H1 (cell line): ENCODE data around the gene C19orf85.

Experiments used
- ATF2 ChIP-seq: IDR thresholded peaks from 2 replicates; pipeline ENCODE4 v1.6.1; 2012; ENCODE audit warnings: low read length, inconsistent platforms
- BACH1 ChIP-seq: IDR thresholded peaks from 2 replicates; pipeline ENCODE4 v1.6.1; 2012; ENCODE audit warnings: low read length, improper control_type of control experiment
- CEBPB ChIP-seq: IDR thresholded peaks from 2 replicates; pipeline ENCODE4 v1.6.1; 2012; ENCODE audit warnings: low read depth, low read length
- CTCF ChIP-seq, 3 experiments: IDR thresholded peaks; 1 replicate in 2 of 3; 2 replicates in 1 of 3; pipeline versions ENCODE4 v1.5.1 to v1.6.1; 2011; ENCODE audit warnings: low read length in 3 of 3, mild to moderate bottlenecking in 3 of 3, inconsistent platforms in 2 of 3, low read depth in 1 of 3, moderate library complexity in 1 of 3; ENCODE audit not compliant: insufficient read depth in 1 of 3; ENCODE audit errors: control extremely low read depth in 1 of 3
- EZH2 ChIP-seq: fragments of 200-600 bp; sonication (generic); IDR thresholded peaks from 2 replicates; pipeline ENCODE4 v1.7.1; 2012; ENCODE audit warnings: low read depth, mild to moderate bottlenecking, moderate library complexity, low read length, inconsistent platforms; ENCODE audit not compliant: severe bottlenecking
- FOSL1 ChIP-seq: IDR thresholded peaks from 2 replicates; pipeline ENCODE4 v1.6.1; 2011; ENCODE audit warnings: mild to moderate bottlenecking, low read depth, low read length, moderate library complexity; ENCODE audit not compliant: insufficient read depth
- JUND ChIP-seq: IDR thresholded peaks from 2 replicates; pipeline ENCODE4 v1.6.1; 2011; ENCODE audit warnings: mild to moderate bottlenecking, improper control_type of control experiment, low read length
- KDM1A ChIP-seq: fragments of 200-600, 300-600 bp; sonication (generic); IDR thresholded peaks from 2 replicates; pipeline ENCODE4 v1.7.1; 2016; ENCODE audit warnings: mild to moderate bottlenecking, low read length, borderline replicate concordance
- KDM5A ChIP-seq: fragments of 200-600 bp; IDR thresholded peaks from 2 replicates; pipeline ENCODE4 v1.7.1; 2012; ENCODE audit warnings: mild to moderate bottlenecking, low read length, inconsistent platforms, mixed read lengths
- PHF8 ChIP-seq: fragments of 200-600 bp; sonication (generic); conservative IDR thresholded peaks from 2 replicates; pipeline ENCODE4 v1.7.1; 2012; ENCODE audit warnings: low read depth, mild to moderate bottlenecking, inconsistent platforms, low read length, moderate library complexity
- POU5F1 ChIP-seq: IDR thresholded peaks from 2 replicates; pipeline ENCODE4 v1.6.1; 2011; ENCODE audit warnings: low read depth, mild to moderate bottlenecking, low read length, moderate library complexity
- RBBP5 ChIP-seq: IDR thresholded peaks from 2 replicates; pipeline ENCODE4 v1.7.1; 2012; ENCODE audit warnings: low read depth, mild to moderate bottlenecking, inconsistent platforms, low read length, moderate library complexity, borderline replicate concordance
- TAF1 ChIP-seq: IDR thresholded peaks from 2 replicates; pipeline ENCODE4 v1.6.1; 2011; ENCODE audit warnings: mild to moderate bottlenecking, low read depth, low read length
- USF2 ChIP-seq: IDR thresholded peaks from 2 replicates; pipeline ENCODE4 v1.6.1; 2011; ENCODE audit warnings: low read length, improper control_type of control experiment

DNA sequence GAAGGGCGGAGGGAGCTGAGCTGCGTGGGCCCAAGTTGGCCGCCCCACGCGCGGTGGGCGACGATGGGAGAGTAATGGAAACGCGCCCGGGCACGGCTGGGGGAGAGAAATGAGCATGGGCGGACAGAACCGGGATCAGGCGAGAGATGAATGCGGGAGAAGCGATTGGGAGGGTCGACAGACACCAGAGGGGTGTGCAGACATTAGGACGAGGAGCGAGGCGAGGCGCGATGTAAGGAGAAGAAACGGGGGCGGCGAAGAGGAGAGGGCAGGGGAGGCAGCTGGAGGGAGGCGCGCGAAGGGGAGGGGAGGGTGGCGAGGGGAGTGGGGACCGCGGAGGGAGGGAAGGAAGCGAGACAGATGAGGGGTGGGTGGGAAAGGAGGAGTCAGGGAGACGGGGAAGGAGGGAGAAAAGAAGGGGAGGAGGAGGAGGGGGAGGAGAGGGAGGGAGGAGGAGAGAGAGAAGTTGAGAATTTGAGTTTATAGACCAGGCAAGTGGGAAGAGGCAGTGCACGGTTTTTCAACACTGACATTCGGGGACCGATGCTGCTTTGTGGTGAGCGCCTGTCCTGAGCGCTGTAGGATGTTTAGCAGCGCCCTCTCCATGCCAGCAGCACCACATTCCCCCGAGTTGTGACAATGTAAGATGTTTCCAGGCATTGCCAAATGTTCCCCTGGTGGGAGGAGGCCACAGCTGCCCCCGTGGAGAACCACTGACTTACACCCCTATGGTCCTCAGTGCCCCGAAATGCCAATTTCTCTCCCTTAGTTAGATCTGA is 21.3 kb downstream of the C19orf85 start, which contains the start of gene SHISA7:
- TF ChIP-seq EZH2 (no peak), PHF8 (no peak), FOSL1 (no peak), BACH1 (no peak), USF2 (no peak), KDM1A (no peak), POU5F1 (no peak), RBBP5 (no peak), CTCF (IDR thresholded peaks at IDR 0.05; ENCODE audit: control extremely low read depth in 1 of 3, insufficient read depth in 1 of 3, low read depth in 1 of 3, low read length in 3 of 3) (no peak), ATF2 (no peak), TAF1 (no peak), KDM5A (no peak), JUND (no peak), CEBPB (no peak)
